Progenitor cell of endocrine pancreas (in vitro differentiated cells): ENCODE measurements around the gene ZFPL1. TPM values are rescaled to one million over a fixed set of nuclear protein-coding genes. Genes with fewer than 3 reads are reported as not detected.

Experiments used
- DNase-seq: peaks from one replicate; pipeline ENCODE4 v3.0.0; 2021; ENCODE audit warnings: low spot score; ENCODE audit not compliant: unreplicated experiment
- H3K27ac Mint-ChIP-seq: 2 replicates; pipeline ENCODE4 v1.8.0; 2021; ENCODE audit warnings: mild to moderate bottlenecking, moderate library complexity, mixed read lengths
- H3K27me3 Mint-ChIP-seq: 2 replicates; pipeline ENCODE4 v1.8.0; 2021; ENCODE audit warnings: mixed read lengths
- H3K36me3 Mint-ChIP-seq: 2 replicates; pipeline ENCODE4 v1.8.0; 2022; ENCODE audit warnings: mixed read lengths; ENCODE audit not compliant: insufficient read depth
- H3K4me1 Mint-ChIP-seq: 2 replicates; pipeline ENCODE4 v1.8.0; 2021; ENCODE audit warnings: low read depth, mixed read lengths
- H3K4me3 Mint-ChIP-seq: 2 replicates; pipeline ENCODE4 v1.8.0; 2021; ENCODE audit warnings: low read depth, mild to moderate bottlenecking, moderate library complexity, mixed read lengths
- H3K9me3 Mint-ChIP-seq: 2 replicates; pipeline ENCODE4 v1.8.0; 2021; ENCODE audit warnings: low read depth, mixed read lengths
- CTCF ChIP-seq: fragments of 200-600 bp; sonication (generic); IDR thresholded peaks from one replicate; pipeline ENCODE4 v1.5.0; 2021; ENCODE audit warnings: antibody characterized with exemption, mild to moderate bottlenecking; ENCODE audit not compliant: unreplicated experiment
- total RNA-seq: library from RNA; stranded (reverse); gene quantifications from 2 replicates; pipeline ENCODE4 v1.2.1, GENCODE V29; 2021

The ZFPL1 gene
- total RNA-seq, 1 donor from 2014 or later, result 43.3 TPM

- DNase-seq, result no peak
- H3K27me3 Mint-ChIP-seq, result no peaks in the 10 kb centered on the region
- no peak for TF ChIP-seq CTCF
- H3K9me3 Mint-ChIP-seq, result no peaks in the 10 kb centered on the region
- no peaks in the 10 kb centered on the region for H3K4me1 Mint-ChIP-seq
- H3K27ac Mint-ChIP-seq, result no peak overlapping the region
- H3K36me3 Mint-ChIP-seq, result peaks cover 4% of the 10 kb centered on the region
- H3K4me3 Mint-ChIP-seq, result no peak overlapping the region
Measured at GRCh38 chr11:65102142-65103095, 18.4 kb downstream of the ZFPL1 start.

GRCh38 chr11:65103476-65103875 is 19.5 kb downstream of the ZFPL1 start:
- Mint-ChIP-seq H3K9me3 (no peaks in the 10 kb centered on the region), H3K27ac (no peak overlapping the region), H3K4me3 (no peak overlapping the region), H3K4me1 (no peaks in the 10 kb centered on the region), H3K27me3 (no peaks in the 10 kb centered on the region), H3K36me3 (peaks cover 4% of the 10 kb centered on the region)
- no peak for DNase-seq
- no peak for TF ChIP-seq CTCF

- no peak for DNase-seq
- no peaks in the 10 kb centered on the region for H3K9me3 Mint-ChIP-seq
- H3K27ac Mint-ChIP-seq, result no peak overlapping the region
- no peaks in the 10 kb centered on the region for H3K4me1 Mint-ChIP-seq
- peaks cover 2% of the 10 kb centered on the region for H3K36me3 Mint-ChIP-seq
- TF ChIP-seq CTCF, result no peak
- H3K4me3 Mint-ChIP-seq, result no peak overlapping the region
- H3K27me3 Mint-ChIP-seq, result no peaks in the 10 kb centered on the region
Measured at GRCh38 chr11:65104628-65105027, 20.6 kb downstream of the ZFPL1 start.

GRCh38 chr11:65107078-65107477 is 23.1 kb downstream of the ZFPL1 start:
- no peaks in the 10 kb centered on the region for H3K9me3 Mint-ChIP-seq
- no peak for DNase-seq
- H3K27ac Mint-ChIP-seq, result no peak overlapping the region
- H3K27me3 Mint-ChIP-seq, result no peaks in the 10 kb centered on the region
- H3K4me1 Mint-ChIP-seq, result peaks cover 1% of the 10 kb centered on the region
- TF ChIP-seq CTCF, result no peak
- no peak overlapping the region for H3K4me3 Mint-ChIP-seq
- H3K36me3 Mint-ChIP-seq, result peaks cover 2% of the 10 kb centered on the region

GRCh38 chr11:65107751-65108468 is 23.9 kb downstream of the ZFPL1 start:
- no peaks in the 10 kb centered on the region for H3K9me3 Mint-ChIP-seq
- no peak overlapping the region for H3K4me3 Mint-ChIP-seq
- no peak overlapping the region for H3K27ac Mint-ChIP-seq
- TF ChIP-seq CTCF, result no peak
- H3K27me3 Mint-ChIP-seq, result no peaks in the 10 kb centered on the region
- H3K36me3 Mint-ChIP-seq, result peaks cover 2% of the 10 kb centered on the region
- peaks cover 2% of the 10 kb centered on the region for H3K4me1 Mint-ChIP-seq
- DNase-seq, result no peak
